Fibroblast of pulmonary artery (primary cell): Measurements from ENCODE around the gene ADAMTS4.

Experiments
- DNase-seq: peaks from one replicate; pipeline ENCODE4 v3.0.0-alpha.2; 2010; ENCODE audit warnings: low read depth
- H3K4me3 ChIP-seq: replicated peaks from 2 replicates; pipeline ENCODE4 v1.5.1; 2011; ENCODE audit warnings: low read depth, mild to moderate bottlenecking, control low read depth, low read length, moderate library complexity
- TF ChIP-seq, protein P1 (sequence below): IDR thresholded peaks from 2 replicates; pipeline ENCODE4 v1.5.1; 2011; ENCODE audit warnings: mild to moderate bottlenecking, control low read depth, low read length, inconsistent platforms; ENCODE audit errors: missing control alignments

ADAMTS4 gene

DNA sequence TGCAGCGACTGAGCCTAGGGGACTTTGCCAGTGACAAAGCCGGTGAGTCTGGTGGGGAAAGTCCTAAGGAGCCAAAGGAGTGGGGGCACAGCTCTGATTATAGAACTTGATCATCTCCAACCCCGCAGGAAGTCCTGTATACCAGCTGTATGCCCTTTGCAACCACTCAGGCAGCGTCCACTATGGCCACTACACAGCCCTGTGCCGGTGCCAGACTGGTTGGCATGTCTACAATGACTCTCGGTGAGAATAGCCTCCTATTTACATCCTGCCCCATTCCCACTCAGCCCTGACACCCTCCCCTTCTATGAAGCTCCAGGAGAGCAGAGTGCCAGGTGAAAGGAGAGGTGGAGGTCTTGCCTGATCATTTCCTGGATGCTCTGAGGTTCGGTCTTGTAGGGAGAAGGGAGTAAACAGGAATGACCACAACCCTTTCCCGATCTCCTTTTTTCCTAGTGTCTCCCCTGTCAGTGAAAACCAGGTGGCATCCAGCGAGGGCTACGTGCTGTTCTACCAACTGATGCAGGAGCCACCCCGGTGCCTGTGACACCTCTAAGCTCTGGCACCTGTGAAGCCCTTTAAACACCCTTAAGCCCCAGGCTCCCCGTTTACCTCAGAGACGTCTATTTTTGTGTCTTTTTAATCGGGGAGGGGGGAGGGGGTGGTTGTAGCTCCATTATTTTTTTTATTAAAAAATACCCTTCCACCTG, 33.8 kb downstream of the ADAMTS4 start:
- peak overlapping the region; percentile 87 for H3K4me3 ChIP-seq

DNA sequence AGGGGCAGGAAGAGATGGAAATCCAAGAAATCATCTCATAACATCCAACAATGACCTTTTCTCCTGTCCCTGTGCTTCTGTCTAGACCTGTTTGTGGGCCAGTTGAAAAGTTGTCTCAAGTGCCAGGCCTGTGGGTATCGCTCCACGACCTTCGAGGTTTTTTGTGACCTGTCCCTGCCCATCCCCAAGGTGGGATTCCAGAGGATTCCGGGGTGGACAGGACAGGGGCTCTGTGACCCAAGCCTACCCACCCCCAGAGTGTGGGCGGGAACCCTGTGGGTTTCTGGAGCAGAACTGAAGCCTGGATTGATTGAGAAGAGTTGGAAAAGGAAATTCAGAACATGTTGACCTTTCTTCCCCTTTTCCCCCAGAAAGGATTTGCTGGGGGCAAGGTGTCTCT, 35.1 kb downstream of the ADAMTS4 start:
- no peak for DNase-seq
- TF ChIP-seq, protein P1, sequence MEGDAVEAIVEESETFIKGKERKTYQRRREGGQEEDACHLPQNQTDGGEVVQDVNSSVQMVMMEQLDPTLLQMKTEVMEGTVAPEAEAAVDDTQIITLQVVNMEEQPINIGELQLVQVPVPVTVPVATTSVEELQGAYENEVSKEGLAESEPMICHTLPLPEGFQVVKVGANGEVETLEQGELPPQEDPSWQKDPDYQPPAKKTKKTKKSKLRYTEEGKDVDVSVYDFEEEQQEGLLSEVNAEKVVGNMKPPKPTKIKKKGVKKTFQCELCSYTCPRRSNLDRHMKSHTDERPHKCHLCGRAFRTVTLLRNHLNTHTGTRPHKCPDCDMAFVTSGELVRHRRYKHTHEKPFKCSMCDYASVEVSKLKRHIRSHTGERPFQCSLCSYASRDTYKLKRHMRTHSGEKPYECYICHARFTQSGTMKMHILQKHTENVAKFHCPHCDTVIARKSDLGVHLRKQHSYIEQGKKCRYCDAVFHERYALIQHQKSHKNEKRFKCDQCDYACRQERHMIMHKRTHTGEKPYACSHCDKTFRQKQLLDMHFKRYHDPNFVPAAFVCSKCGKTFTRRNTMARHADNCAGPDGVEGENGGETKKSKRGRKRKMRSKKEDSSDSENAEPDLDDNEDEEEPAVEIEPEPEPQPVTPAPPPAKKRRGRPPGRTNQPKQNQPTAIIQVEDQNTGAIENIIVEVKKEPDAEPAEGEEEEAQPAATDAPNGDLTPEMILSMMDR, result no peak
- H3K4me3 ChIP-seq, result no peak overlapping the region

More for the DNA sequence above, 33.8 kb downstream of the ADAMTS4 start:
- TF ChIP-seq, protein P1, result no peak
- no peak for DNase-seq

DNA sequence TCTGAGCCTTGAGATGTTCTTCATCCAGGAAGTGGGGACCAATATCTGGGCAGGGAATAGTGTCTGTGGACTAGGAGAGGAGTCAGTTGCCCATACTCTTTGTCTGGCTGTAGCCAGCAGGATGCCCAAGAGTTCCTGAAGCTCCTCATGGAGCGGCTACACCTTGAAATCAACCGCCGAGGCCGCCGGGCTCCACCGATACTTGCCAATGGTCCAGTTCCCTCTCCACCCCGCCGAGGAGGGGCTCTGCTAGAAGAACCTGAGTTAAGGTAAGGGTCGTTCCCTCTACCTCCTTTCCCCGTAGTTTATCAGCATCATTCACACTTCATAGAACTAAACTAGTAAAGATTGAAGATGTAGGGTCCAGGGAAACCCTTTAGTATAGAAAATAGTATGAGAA, 36.0 kb downstream of the ADAMTS4 start:
- no peak for DNase-seq
- H3K4me3 ChIP-seq, result no peak overlapping the region
- TF ChIP-seq, protein P1, result no peak

DNA sequence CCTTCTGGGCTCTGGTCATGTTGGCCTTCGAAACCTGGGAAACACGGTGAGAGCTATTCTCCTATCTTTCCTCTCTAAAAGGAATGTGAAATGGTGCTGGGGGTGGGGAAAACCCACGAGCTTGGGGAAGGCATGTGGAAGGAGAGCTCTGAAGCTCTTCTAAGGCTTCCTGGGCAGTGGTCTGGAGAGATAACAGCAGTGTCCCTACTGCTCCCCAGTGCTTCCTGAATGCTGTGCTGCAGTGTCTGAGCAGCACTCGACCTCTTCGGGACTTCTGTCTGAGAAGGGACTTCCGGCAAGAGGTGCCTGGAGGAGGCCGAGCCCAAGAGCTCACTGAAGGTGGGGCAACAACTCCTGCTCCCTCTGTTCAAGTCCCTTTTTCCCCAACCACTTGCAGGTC, 36.8 kb downstream of the ADAMTS4 start:
- no peak overlapping the region for H3K4me3 ChIP-seq
- TF ChIP-seq, protein P1, result no peak
- no peak for DNase-seq

DNA sequence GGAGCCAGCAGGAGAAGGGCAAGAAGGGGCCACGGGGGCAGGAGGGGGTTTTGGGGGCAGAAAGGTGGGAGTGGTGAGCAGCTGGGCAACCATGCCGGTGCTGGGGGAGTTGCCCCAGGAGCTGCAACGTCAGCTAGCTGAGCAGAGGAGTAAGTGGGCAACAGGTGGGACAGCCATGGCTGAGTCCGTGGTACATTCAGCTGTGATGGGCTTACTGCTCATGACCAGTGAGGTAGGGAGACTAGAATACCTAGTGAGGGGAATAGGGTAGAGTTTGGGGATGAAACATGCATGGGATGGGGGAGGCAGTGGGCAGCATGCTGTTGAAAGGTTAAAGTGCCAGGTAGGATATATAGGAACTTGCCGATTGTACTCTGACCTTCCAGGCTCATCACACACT, 37.2 kb downstream of the ADAMTS4 start:
- no peak for DNase-seq
- TF ChIP-seq, protein P1, result no peak
- no peak overlapping the region for H3K4me3 ChIP-seq

DNA sequence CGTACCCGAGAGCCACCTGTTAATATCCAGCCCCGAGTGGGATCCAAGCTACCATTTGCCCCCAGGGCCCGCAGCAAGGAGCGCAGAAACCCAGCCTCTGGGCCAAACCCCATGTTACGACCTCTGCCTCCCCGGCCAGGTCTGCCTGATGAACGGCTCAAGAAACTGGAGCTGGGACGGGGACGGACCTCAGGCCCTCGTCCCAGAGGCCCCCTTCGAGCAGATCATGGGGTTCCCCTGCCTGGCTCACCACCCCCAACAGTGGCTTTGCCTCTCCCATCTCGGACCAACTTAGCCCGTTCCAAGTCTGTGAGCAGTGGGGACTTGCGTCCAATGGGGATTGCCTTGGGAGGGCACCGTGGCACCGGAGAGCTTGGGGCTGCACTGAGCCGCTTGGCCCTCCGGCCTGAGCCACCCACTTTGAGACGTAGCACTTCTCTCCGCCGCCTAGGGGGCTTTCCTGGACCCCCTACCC, 38.1 kb downstream of the ADAMTS4 start:
- TF ChIP-seq, protein P1, result no peak
- DNase-seq, result no peak
- H3K4me3 ChIP-seq, result no peak overlapping the region

DNA sequence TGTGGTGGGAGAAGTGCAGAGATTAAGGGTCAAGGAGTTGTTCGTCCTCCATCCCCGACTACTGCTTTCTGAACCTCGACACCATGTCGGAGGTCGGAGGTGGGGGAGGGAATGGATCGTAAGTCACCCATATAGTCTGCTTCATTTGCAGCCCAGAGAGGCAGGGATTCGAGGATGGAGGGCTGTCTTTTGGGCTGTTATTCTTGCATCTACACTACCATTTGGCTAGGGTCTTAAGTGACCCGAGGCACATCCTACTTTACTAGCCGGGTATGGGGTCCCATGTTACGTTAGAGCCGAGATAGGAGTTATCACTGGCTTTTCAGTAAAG, 39.0 kb downstream of the ADAMTS4 start:
- H3K4me3 ChIP-seq, result peak overlapping the region; percentile 73
- TF ChIP-seq, protein P1, result no peak
- no peak for DNase-seq
